ENCODE measurements around the gene AGAP2. TPM values are rescaled to one million over a fixed set of nuclear protein-coding genes. Genes with fewer than 3 reads are reported as not detected.

The AGAP2 gene
- total RNA-seq (27.0 and 27.6 TPM in 2 replicates), polyA plus RNA-seq (17.1 and 22.2 TPM in 2 replicates), polyA minus RNA-seq (30.4 and 33.0 TPM in 2 replicates)
- 15.6 TPM for total RNA-seq (2013)

DNA sequence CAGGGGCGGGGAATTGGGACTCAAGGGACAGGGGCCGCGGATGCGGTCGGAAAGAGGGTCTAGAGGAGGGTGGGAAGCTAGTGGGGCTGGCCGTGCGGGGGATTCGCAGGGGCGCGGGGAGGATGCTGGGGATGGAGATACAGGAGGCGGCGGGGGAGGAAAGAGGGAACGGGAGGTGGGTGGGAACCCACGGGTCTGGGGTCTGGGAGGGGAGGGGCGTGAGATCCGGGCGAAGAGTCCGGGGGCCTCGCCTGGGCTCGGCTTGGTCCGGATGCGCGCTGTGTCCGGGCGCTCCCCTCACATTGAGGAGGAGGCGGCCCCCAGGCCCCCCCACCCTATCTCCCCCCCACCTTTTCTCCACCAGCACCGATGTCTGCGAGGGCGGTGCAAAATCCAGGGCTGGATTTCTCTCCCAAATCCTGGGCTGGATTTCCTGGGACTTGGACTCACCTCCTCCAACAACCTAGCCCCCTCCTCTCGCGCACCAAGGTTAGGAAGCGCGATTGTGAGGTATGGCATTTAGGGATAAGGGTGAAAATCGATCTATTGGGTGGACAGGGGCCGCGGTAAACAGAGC is at the start of gene AGAP2:
AGAP2 (minus strand) TSS at position 82 of the 577 bp plus-strand sequence. CDS start 496 bp downstream, outside the sequence.
- no peak within 1 kb of the TSS for H2AFZ ChIP-seq (ENCODE audit: insufficient read depth, low read depth, low read length, poor library complexity, severe bottlenecking)
- ChIA-PET CTCF (interaction anchor here (4.0 kb wide), 1 partner anchor 18 kb away, joined by 21 read pairs; no protein-coding TSS in a partner anchor), POLR2A (no interaction called here)
- peaks cover 65% of the 10 kb centered on the region for H3K79me2 ChIP-seq (ENCODE audit: control insufficient read depth, insufficient read depth, low read length)
- H3K36me3 ChIP-seq (replicated peaks in 1 of 2; ENCODE audit: control extremely low read depth in 1 of 2, control insufficient read depth in 1 of 2, extremely low read depth in 1 of 2, insufficient read depth in 2 of 2, low read length in 1 of 2) = peaks cover 0 to 38% of the 10 kb centered on the region in 2 experiments
- peaks cover 57% of the 10 kb centered on the region for H4K20me1 ChIP-seq (ENCODE audit: control insufficient read depth, insufficient read depth, low read length, poor library complexity, severe bottlenecking)
- no peak within 1 kb of the TSS for H3K4me3 ChIP-seq (ENCODE audit: control extremely low read depth in 1 of 5, extremely low read depth in 1 of 5, insufficient read depth in 1 of 5, low read depth in 2 of 5, low read length in 4 of 5)
- Mint-ChIP-seq H3K4me1 (peaks cover 33% of the 10 kb centered on the region), H3K4me3 (peak within 1 kb of the TSS; percentile 17), H3K27ac (peak within 1 kb of the TSS; percentile 1), H3K27me3 (no peaks in the 10 kb centered on the region), H3K9me3 (ENCODE audit: insufficient read depth) (no peaks in the 10 kb centered on the region)
- no peak for TF ChIP-seq EZH2 (IDR thresholded peaks at IDR 0.05; ENCODE audit: borderline replicate concordance, insufficient read depth, low read depth, low read length, poor library complexity, severe bottlenecking)
- TF ChIP-seq, protein P1, sequence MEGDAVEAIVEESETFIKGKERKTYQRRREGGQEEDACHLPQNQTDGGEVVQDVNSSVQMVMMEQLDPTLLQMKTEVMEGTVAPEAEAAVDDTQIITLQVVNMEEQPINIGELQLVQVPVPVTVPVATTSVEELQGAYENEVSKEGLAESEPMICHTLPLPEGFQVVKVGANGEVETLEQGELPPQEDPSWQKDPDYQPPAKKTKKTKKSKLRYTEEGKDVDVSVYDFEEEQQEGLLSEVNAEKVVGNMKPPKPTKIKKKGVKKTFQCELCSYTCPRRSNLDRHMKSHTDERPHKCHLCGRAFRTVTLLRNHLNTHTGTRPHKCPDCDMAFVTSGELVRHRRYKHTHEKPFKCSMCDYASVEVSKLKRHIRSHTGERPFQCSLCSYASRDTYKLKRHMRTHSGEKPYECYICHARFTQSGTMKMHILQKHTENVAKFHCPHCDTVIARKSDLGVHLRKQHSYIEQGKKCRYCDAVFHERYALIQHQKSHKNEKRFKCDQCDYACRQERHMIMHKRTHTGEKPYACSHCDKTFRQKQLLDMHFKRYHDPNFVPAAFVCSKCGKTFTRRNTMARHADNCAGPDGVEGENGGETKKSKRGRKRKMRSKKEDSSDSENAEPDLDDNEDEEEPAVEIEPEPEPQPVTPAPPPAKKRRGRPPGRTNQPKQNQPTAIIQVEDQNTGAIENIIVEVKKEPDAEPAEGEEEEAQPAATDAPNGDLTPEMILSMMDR (IDR thresholded peaks at IDR 0.05) = no peak
- no peak within 1 kb of the TSS for H3K9ac ChIP-seq (ENCODE audit: low read length)
- intact Hi-C loops (cut with micrococcal nuclease) = no loop called here
- no peak for DNase-seq
- peak within 1 kb of the TSS; percentile 9 for H3K4me2 ChIP-seq (replicated peaks; ENCODE audit: low read depth, low read length, poor library complexity, severe bottlenecking)
- 76% methylated on average over 11 of the region's 36 CpGs for WGBS (ENCODE audit: insufficient coverage)
- H3K4me1 ChIP-seq (ENCODE audit: control insufficient read depth in 2 of 2, insufficient read depth in 2 of 2, low read length in 2 of 2) = peaks cover 31 to 38% of the 10 kb centered on the region in 2 donors
- H3K27me3 ChIP-seq (replicated peaks in 1 of 4; ENCODE audit: control extremely low read depth in 1 of 4, control insufficient read depth in 3 of 4, insufficient read depth in 4 of 4, low read length in 3 of 4) = no peaks in the 10 kb centered on the region
- no peak within 1 kb of the TSS for H3K27ac ChIP-seq (ENCODE audit: low read length in 2 of 2)
- H3K9me3 ChIP-seq (ENCODE audit: control extremely low read depth in 1 of 3, control insufficient read depth in 2 of 3, insufficient read depth in 1 of 3, low read length in 2 of 3) = no peaks in the 10 kb centered on the region
- no peak for ATAC-seq (ENCODE audit: low read depth)

DNA sequence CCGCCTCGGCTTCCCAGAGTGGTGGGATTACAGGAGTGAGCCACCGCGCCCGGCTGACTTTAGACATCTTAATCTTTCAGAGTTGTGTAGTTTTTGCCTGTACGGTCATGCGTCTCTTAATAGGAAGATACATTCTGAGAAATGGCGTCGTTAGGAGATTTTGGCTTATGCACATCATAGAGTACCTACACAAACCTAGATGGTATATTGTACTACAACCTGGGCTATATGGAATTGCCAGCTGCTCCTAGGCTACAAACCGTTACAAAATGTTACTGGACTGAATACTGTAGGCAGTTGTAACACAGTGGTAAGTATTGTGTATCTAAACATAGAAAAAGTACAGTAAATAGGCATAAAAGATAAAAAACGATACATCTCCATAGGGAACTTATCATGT is 45.3 kb upstream of the AGAP2 start:
- H3K27me3 ChIP-seq (replicated peaks in 1 of 4; ENCODE audit: control extremely low read depth in 1 of 4, control insufficient read depth in 3 of 4, insufficient read depth in 4 of 4, low read length in 3 of 4) = no peaks in the 10 kb centered on the region
- peaks cover 25% of the 10 kb centered on the region for H3K79me2 ChIP-seq (ENCODE audit: control insufficient read depth, insufficient read depth, low read length)
- peaks cover 18% of the 10 kb centered on the region for H3K4me1 Mint-ChIP-seq
- H2AFZ ChIP-seq (ENCODE audit: insufficient read depth, low read depth, low read length, poor library complexity, severe bottlenecking) = no peak overlapping the region
- DNase-seq (no peak), ATAC-seq (ENCODE audit: low read depth) (no peak)
- H4K20me1 ChIP-seq (ENCODE audit: control insufficient read depth, insufficient read depth, low read length, poor library complexity, severe bottlenecking) = no peaks in the 10 kb centered on the region
- H3K9me3 ChIP-seq (ENCODE audit: control extremely low read depth in 1 of 3, control insufficient read depth in 2 of 3, insufficient read depth in 1 of 3, low read length in 2 of 3) = no peaks in the 10 kb centered on the region
- H3K27ac Mint-ChIP-seq = peak overlapping the region; percentile 26
- POLR2A ChIA-PET = no interaction called here
- WGBS (ENCODE audit: insufficient coverage) = 100% methylated on average over 1 of the region's 11 CpGs
- no peak overlapping the region for H3K9ac ChIP-seq (ENCODE audit: low read length)
- H3K27ac ChIP-seq (ENCODE audit: low read length in 2 of 2) = no peak overlapping the region
- peak overlapping the region; percentile 98 for H3K4me2 ChIP-seq (replicated peaks; ENCODE audit: low read depth, low read length, poor library complexity, severe bottlenecking)
- H3K4me3 Mint-ChIP-seq = peak overlapping the region; percentile 83
- H3K4me3 ChIP-seq (ENCODE audit: control extremely low read depth in 1 of 5, extremely low read depth in 1 of 5, insufficient read depth in 1 of 5, low read depth in 2 of 5, low read length in 4 of 5) = no peak overlapping the region
- no peaks in the 10 kb centered on the region for H3K9me3 Mint-ChIP-seq (ENCODE audit: insufficient read depth)
- TF ChIP-seq, protein P1 (IDR thresholded peaks at IDR 0.05) = no peak
- no peak for TF ChIP-seq EZH2 (IDR thresholded peaks at IDR 0.05; ENCODE audit: borderline replicate concordance, insufficient read depth, low read depth, low read length, poor library complexity, severe bottlenecking)
- no peaks in the 10 kb centered on the region for H3K27me3 Mint-ChIP-seq
- CTCF ChIA-PET = interaction anchor here (1.2 to 6.9 kb wide), 8 partner anchors 12 to 120 kb away, joined by 3 to 59 read pairs (median 6); partner anchors contain the start of genes CYP27B1, EEF1AKMT3, MARCHF9 and METTL1
- peaks cover 9 to 29% of the 10 kb centered on the region in 2 experiments for H3K36me3 ChIP-seq (replicated peaks in 1 of 2; ENCODE audit: control extremely low read depth in 1 of 2, control insufficient read depth in 1 of 2, extremely low read depth in 1 of 2, insufficient read depth in 2 of 2, low read length in 1 of 2)
- peaks cover 9 to 17% of the 10 kb centered on the region in 2 donors for H3K4me1 ChIP-seq (ENCODE audit: control insufficient read depth in 2 of 2, insufficient read depth in 2 of 2, low read length in 2 of 2)
- intact Hi-C loops (cut with micrococcal nuclease) = loop anchor here (5.0 kb wide), 1 partner anchor 42 kb away; no protein-coding TSS in a partner anchor
